NCI-H82 treated with DMSO at 0.1 percent for 48 hours (cell line): ENCODE results near the gene ITGA1.
A peak's percentile ranks its signal among the peaks of the same experiment; 100 is the strongest.

Experiments
- DNase-seq: peaks from one replicate; lab custom pipeline; 2025; ENCODE audit not compliant: unreplicated experiment; lab: John Stamatoyannopoulos, UW

ITGA1 gene

GRCh38 chr5:52895075-52895474 lies 107.4 kb downstream of the ITGA1 start:
- peak; percentile 4 for DNase-seq

DNA sequence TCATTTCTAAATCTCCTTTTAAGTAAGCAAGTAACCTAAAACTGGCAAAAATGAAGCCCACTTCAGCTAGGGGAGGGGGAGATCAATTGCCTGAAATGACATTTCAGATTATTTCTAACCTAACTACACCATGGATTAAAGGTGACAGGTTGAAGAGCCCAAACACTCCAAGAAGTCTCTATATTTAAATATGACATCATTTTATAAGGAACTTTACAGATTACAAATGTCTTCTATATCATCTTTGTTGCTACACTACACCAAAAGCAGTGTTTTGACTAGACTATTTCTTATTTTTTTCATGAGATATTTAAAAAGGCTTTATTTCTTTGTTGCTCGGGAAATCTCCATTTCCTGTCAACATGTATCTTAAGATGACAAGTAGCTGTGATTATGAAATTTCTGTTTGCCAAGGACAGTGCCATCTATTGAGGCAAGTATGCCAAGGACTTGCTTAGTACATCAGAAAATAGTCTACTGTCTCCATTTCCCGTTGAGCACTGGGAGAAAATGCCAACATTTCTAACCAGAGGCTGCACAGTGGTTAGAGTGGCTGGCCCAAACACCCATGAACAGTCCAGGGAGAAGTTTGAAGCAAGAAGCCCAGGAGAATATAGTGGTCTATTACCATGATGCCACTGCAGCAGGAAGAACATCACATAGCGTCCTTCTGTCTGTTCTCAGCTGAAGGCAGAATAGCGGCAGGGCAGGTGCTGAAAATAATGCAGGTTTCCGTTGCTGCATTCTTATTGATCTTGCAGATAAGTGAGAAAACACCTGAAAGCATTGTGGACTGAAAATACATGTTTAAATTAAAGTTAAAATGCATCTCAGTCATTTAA lies 108.1 kb downstream of the ITGA1 start:
- no peak for DNase-seq

- no peak for DNase-seq
Measured at GRCh38 chr5:52896534-52897237, 109.0 kb downstream of the ITGA1 start.

DNA sequence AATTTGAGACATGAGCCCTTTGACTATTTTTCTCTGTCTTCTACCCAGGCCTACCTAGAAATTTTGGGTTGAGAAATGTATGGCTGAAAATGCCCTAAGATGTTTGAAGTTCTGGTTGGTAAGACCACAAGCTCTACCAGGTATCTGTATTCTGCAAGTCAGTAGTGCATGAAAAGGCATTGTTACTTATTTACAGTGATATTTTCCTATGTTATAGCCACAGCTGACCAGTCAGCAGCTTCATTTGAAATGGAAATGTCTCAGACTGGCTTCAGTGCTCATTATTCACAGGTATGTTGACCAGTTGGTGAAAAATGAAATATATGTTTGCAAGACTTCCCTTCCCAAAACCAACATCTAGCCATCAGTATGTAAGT lies 109.5 kb downstream of the ITGA1 start:
- no peak for DNase-seq

GRCh38 chr5:52898961-52899680 lies 111.4 kb downstream of the ITGA1 start:
- DNase-seq = no peak

- no peak for DNase-seq
Measured at GRCh38 chr5:52903142-52903541, 115.4 kb downstream of the ITGA1 start.

- no peak for DNase-seq
Measured at GRCh38 chr5:52906343-52906742, 118.6 kb downstream of the ITGA1 start.

GRCh38 chr5:52906845-52907244 lies 119.1 kb downstream of the ITGA1 start:
- no peak for DNase-seq

GRCh38 chr5:52909192-52909591 lies 121.5 kb downstream of the ITGA1 start:
- no peak for DNase-seq

GRCh38 chr5:52910071-52910470 lies 122.4 kb downstream of the ITGA1 start:
- DNase-seq = no peak

- peak; percentile 56 for DNase-seq
Measured at GRCh38 chr5:52915176-52915875, 127.6 kb downstream of the ITGA1 start.

GRCh38 chr5:52920929-52921328 lies 133.2 kb downstream of the ITGA1 start:
- no peak for DNase-seq

DNA sequence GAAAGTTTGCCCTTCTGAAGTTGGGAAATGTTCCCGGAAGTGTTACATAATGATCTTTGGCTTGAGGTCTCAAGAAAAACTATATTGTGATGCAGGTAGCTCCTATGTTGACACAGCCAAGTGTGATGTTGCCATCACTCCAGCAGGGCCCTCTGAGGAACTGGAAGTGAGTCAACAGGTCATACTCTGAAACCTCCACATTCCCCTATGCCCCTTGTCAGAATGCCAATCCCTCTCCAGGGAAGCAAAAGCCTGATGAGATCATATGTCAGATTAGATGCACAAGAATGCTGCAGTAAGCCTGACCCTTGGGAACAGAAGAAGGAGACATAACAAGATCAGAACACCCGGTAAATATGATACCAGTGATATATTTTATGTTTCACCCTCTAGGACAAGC lies 134.7 kb downstream of the ITGA1 start:
- no peak for DNase-seq

- no peak for DNase-seq
Measured at GRCh38 chr5:52924456-52924855, 136.7 kb downstream of the ITGA1 start.

- no peak for DNase-seq
Measured at GRCh38 chr5:52925001-52925400, 137.3 kb downstream of the ITGA1 start.

GRCh38 chr5:52928689-52929088 lies 141.0 kb downstream of the ITGA1 start:
- DNase-seq = no peak

DNA sequence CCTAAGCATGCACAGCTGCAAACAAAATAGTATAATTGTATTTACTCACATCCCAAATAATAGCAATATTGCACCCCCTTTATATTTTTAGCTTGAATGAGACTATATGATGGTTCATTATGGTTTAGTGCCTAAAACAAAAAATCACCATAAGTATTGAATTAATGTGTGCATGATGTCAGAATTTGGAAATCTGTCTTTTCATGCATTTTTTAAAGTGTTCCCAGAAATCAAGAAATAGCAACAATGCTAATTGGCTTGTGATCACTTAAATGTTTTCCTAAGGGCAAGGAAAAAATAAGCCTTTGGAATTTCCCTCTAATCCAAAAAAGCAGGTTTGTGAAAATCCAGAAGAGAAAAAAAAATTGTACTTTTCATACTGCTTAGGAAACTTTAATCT lies 150.5 kb downstream of the ITGA1 start:
- DNase-seq = no peak

- no peak for DNase-seq
Measured at GRCh38 chr5:52943285-52943684, 155.6 kb downstream of the ITGA1 start.

DNA sequence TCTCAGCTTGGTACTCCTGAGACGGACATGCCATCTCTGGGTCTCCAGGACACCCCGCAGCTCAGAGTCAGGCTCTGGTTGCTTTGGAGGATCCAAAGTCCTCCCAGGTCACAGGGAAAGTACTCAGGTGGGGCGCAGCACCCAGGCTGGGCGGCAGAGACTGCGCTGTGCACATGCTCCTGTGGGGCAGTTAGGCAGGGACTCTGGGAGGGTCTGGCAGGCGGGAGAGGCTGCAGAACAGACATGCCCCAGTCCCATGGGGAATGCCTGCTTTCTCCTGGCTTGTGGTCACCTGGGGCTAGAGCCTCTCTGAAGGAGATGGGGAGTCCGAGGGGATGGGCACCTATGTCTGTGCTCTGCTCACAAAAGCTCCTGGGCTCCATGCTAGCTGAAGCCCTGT lies 156.1 kb downstream of the ITGA1 start:
- DNase-seq = no peak

DNA sequence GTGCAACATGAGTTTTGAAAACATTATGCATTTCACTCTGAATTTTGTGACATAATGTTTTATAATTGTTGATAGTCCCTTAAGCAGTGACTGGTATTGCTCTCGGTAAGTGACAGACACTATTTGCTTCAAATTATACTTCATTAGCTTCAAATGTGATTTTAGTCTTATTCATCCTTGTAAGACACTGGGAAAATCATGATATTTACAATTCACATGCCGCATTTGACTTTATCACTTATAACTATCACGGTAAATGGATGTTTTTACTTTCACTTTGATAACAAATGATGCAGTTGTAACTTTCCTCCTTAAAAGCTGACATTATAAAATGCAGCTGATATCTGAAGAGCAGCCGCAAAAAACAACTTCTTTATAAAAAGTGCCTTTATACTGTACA lies 157.3 kb downstream of the ITGA1 start:
- no peak for DNase-seq

DNA sequence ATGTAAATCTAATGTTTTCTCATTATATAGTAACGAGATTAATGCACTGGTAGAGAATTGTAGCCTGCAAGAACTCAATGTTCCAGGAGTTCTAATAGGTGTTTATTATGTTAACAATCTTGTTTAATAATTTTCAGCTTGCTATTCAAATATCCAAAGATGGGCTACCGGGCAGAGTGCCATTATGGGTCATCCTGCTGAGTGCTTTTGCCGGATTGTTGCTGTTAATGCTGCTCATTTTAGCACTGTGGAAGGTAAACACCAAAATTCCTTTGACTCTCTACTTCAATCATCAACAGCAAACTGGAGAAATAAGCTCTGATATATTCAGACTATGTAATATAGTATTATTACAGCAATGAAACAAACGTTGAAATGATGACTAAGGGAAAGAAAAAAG lies 159.5 kb downstream of the ITGA1 start:
- DNase-seq = no peak
